ENCODE measurements around the gene TMX4. TPM values are rescaled to one million over a fixed set of nuclear protein-coding genes. Genes with fewer than 3 reads are reported as not detected.
"Not testable (repeated sequence)": the region's sequence is repeated elsewhere in the genome, so short reads cannot be mapped to it uniquely, and the experiment has no call there.

Gene TMX4
- total RNA-seq, 2 donors from 2014 or later: 58.8 to 66.3 TPM

DNA sequence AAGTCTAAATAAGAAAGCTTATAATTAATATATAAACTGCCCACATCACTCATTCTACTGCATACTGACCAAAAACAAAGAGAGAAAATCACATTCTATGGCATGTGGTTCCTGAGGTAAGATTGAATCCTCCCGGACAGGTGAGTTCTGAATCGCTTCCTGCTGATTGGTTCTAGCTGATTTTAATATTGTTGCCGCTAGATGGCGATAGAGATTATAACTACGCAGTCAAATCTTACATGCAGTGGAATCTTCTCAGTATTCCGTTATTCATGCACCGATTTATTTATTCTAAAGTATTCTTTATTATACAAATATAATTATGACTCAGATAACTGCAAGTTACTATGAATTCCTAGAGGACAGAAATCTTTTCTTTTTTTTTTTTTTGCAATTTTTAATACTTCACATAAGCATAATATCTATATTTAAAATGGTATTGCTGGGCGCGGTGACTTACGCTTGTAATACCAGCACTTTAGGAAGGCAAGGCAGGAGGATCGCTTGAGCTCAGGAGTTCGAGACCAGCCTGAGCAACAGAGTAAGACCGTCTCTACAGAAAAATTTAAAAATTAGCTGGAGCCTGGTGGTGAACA lies 24.2 kb upstream of the TMX4 start:
- H3K9me3 ChIP-seq (ENCODE audit: control insufficient read depth, low read length, poor library complexity, severe bottlenecking): no peaks in the 10 kb centered on the region
- H3K36me3 Mint-ChIP-seq (ENCODE audit: low read depth): peaks cover 3% of the 10 kb centered on the region
- H3K27me3 Mint-ChIP-seq: peaks cover 16% of the 10 kb centered on the region
- H3K4me3 Mint-ChIP-seq: no peak overlapping the region
- ATAC-seq (peak; percentile 91), DNase-seq (peak in 1 of 3 donors; percentile 9)
- no peak overlapping the region for H3K27ac Mint-ChIP-seq
- H3K4me1 Mint-ChIP-seq: peaks cover 2% of the 10 kb centered on the region

DNA sequence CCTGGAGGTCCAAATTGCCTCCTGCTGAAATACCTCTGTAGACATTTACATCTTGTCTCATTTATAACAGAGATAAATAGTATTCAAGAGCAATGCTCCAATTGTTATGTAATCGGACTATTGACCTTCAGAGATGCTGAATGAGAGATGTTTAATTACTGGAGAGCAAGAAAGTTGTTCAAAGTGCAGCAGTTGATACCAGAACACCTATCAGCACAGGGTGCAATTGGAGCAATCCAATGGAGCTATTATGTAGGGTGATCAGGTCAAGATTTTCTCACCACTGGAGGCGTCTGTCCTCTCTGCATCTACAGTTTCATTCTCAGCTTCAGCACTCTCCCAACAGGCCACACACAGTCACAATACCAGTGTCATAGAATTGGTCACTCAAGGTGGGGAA lies 19.5 kb upstream of the TMX4 start:
- ATAC-seq (no peak), DNase-seq (no peak)
- H3K4me1 Mint-ChIP-seq: peaks cover 4% of the 10 kb centered on the region
- no peaks in the 10 kb centered on the region for H3K27me3 Mint-ChIP-seq
- no peak overlapping the region for H3K27ac Mint-ChIP-seq
- H3K36me3 Mint-ChIP-seq (ENCODE audit: low read depth): peaks cover 2% of the 10 kb centered on the region
- H3K9me3 ChIP-seq (ENCODE audit: control insufficient read depth, low read length, poor library complexity, severe bottlenecking): no peaks in the 10 kb centered on the region
- H3K4me3 Mint-ChIP-seq: no peak overlapping the region

DNA sequence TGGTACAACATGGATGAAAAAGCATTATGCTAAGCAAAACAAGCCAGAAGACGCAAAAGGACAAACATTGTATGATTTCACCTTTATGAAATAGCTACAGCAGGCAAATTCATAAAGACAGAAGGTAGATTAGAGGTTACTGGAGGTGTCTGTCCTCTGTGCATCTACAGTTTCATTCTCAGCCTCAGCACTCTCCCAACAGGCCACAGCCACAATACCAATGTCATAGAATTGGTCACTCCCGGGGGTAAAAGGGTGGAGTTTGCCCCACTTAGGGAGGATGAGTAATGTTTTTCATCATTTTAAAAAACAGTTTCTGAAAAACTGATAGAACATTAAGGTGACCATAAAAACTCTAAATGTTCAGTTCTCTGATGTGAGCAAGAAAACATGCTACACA lies 17.2 kb upstream of the TMX4 start:
- no peaks in the 10 kb centered on the region for H3K9me3 ChIP-seq (ENCODE audit: control insufficient read depth, low read length, poor library complexity, severe bottlenecking)
- H3K4me3 Mint-ChIP-seq: no peak overlapping the region
- DNase-seq (no peak), ATAC-seq (no peak)
- peaks cover 2% of the 10 kb centered on the region for H3K4me1 Mint-ChIP-seq
- no peak overlapping the region for H3K27ac Mint-ChIP-seq
- peaks cover 2% of the 10 kb centered on the region for H3K36me3 Mint-ChIP-seq (ENCODE audit: low read depth)
- no peaks in the 10 kb centered on the region for H3K27me3 Mint-ChIP-seq

DNA sequence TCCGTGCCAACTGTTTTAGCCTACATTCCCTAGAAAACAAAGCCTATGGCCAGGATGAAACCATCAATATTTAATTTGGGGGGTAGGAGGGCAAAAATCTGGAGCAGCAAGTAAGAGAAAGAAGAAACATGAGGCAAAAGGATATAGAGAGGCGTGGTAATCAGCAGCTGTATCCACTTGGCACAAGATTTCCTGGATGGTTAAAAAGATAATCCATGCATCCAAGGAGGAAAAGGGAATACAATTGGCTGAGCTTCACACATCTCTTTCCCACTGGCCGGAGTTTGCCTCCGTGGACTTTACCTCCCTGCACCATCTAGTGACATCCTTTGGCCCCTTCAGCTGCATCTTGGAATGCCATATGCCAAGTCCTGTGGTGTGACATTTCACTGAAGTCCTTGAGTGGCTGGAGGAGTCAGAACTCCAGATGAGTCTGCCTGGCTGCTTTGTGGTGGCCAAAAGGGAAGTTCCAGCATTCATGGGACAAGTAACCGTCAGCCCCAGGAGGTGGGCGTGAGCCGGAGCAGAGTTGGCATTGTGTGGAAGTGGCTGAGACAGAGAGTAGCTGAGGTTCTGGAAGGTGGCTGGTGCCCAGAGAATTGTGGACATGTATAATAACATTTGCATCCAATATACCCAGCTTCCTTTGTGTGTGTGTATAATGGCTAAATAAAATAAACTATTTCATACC lies 13.7 kb upstream of the TMX4 start:
- Mint-ChIP-seq H3K4me3 (no peak overlapping the region), H3K27ac (no peak overlapping the region), H3K36me3 (ENCODE audit: low read depth) (peaks cover 2% of the 10 kb centered on the region), H3K4me1 (peaks cover 4% of the 10 kb centered on the region), H3K27me3 (no peaks in the 10 kb centered on the region)
- DNase-seq (no peak), ATAC-seq (no peak)
- no peaks in the 10 kb centered on the region for H3K9me3 ChIP-seq (ENCODE audit: control insufficient read depth, low read length, poor library complexity, severe bottlenecking)

DNA sequence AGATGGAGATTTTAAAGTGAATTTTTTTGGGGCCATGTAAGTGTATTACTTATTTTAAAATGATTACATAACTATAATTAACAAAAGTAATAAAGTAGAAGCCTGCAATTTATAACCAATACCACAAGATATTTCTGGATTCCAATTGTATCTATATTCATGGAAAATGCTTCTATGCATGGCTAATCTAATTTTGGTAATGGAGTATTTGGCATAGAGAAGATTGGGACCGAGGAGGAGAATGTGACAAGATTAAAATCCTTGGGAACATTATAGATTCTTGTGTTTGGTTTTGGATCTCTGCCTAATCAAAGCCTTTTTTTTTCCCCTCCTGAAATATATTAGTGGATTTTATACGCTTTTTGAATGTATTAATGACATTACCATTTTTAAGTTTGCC lies 12.9 kb upstream of the TMX4 start:
- H3K36me3 Mint-ChIP-seq (ENCODE audit: low read depth): peaks cover 2% of the 10 kb centered on the region
- no peaks in the 10 kb centered on the region for H3K9me3 ChIP-seq (ENCODE audit: control insufficient read depth, low read length, poor library complexity, severe bottlenecking)
- H3K4me1 Mint-ChIP-seq: peaks cover 4% of the 10 kb centered on the region
- no peak overlapping the region for H3K27ac Mint-ChIP-seq
- no peaks in the 10 kb centered on the region for H3K27me3 Mint-ChIP-seq
- no peak for ATAC-seq
- no peak for DNase-seq
- H3K4me3 Mint-ChIP-seq: no peak overlapping the region

DNA sequence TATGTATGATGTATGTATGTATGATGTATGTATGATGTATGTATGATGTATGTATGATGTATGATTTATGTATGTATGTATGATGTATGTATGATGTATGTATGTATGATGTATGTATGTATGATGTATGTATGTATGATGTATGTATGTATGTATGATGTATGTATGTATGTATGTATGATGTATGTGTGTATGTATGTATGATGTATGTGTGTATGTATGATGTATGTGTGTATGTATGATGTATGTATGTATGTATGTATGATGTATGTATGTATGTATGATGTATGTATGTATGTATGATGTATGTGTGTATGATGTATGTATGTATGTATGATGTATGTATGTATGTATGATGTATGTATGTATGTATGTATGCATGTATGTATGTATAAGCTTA lies 12.0 kb upstream of the TMX4 start:
- not testable (repeated sequence) for H3K4me3 Mint-ChIP-seq; H3K4me1 Mint-ChIP-seq; H3K9me3 ChIP-seq (ENCODE audit: control insufficient read depth, low read length, poor library complexity, severe bottlenecking); ATAC-seq; DNase-seq; H3K27me3 Mint-ChIP-seq; H3K36me3 Mint-ChIP-seq (ENCODE audit: low read depth); H3K27ac Mint-ChIP-seq

DNA sequence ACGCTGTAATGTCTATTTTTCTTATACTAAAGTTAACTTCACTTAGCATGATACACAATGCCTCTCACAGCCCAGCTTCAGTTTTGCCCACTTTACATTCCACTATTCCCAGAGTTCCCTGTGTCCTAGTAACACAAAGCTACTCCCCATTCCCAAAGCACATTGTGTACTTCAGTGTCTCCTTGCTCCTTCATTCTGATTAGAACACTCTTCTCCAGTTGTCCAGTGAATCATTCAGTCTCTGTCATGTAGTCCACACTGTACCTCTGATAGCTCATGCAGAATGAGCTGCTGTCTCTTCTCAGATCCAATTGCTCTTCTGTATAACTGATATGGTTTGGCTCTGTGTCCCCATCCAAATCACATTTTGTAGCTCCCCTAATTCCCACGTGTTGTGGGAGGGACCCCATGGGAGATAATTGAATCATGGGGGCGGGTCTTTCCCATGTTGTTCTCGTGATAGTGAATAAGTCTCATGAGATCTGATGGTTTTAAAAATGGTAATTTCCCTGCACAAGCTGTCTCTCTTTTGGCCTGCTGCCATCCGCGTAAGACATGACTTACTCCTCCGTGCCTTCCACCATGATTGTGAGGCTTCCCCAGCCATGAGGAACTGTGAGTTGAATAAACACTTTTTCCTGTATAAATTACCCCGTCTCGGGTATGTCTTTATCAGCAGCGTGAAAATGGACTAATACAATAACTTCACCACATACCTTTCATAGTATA lies 2.1 kb upstream of the TMX4 start:
- no peak for DNase-seq
- Mint-ChIP-seq H3K36me3 (ENCODE audit: low read depth) (no peaks in the 10 kb centered on the region), H3K27me3 (no peaks in the 10 kb centered on the region), H3K4me1 (peaks cover 13% of the 10 kb centered on the region), H3K4me3 (no peak overlapping the region), H3K27ac (no peak overlapping the region)
- H3K9me3 ChIP-seq (ENCODE audit: control insufficient read depth, low read length, poor library complexity, severe bottlenecking): no peaks in the 10 kb centered on the region
- no peak for ATAC-seq

DNA sequence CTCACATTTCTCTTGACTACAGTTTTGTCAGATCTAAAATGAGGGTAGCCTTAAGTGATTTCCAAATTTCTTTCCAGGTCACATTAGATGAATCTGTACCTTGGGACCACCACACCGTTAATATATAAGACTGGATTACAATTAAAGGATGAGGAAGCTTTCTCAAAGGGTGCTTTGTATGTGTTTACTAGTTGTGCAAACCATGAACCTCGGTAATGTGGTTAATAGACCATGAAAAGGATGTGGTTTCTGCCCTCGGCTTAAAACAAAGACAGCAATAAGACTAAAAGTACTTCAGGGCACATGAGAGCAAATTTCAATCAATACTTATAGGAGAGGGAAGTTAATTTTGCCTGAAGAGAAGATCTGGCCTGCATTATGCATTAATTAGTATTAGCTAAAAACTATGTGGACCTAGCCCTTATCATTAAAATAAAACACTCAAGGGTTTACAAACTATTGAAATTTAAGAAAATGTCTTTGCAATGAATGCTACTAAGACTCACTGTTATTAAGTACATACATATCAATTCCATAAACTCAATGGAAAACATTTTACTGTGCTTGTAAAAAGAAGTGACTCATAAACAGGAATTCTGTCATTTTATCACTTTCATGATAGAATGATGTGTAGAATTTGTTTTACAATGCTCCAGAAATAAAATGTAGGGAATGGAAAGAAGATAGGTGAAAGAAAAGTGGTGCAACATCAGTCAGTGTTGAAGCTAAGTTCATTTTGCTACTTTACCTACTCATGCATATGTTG lies 936 bp upstream of the TMX4 start:
- H3K36me3 Mint-ChIP-seq (ENCODE audit: low read depth): no peaks in the 10 kb centered on the region
- peaks cover 18% of the 10 kb centered on the region for H3K4me1 Mint-ChIP-seq
- no peaks in the 10 kb centered on the region for H3K27me3 Mint-ChIP-seq
- no peak overlapping the region for H3K27ac Mint-ChIP-seq
- peak; percentile 43 for ATAC-seq
- H3K4me3 Mint-ChIP-seq: no peak overlapping the region
- no peaks in the 10 kb centered on the region for H3K9me3 ChIP-seq (ENCODE audit: control insufficient read depth, low read length, poor library complexity, severe bottlenecking)
- no peak for DNase-seq

DNA sequence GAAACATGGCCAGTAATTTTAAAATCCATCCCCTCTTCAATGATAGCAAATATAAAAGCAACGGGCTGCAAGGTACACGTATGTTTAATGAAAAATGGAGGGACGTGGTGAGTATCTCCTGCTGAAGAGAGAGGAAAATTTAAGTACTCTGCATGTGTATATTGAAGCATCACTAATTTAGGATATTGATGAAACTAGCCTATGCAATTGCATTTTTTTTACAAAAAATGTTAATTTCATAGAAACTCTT lies 362 bp upstream of the TMX4 start:
- Mint-ChIP-seq H3K4me1 (peaks cover 21% of the 10 kb centered on the region), H3K36me3 (ENCODE audit: low read depth) (peaks cover 2% of the 10 kb centered on the region), H3K4me3 (no peak overlapping the region), H3K27ac (no peak overlapping the region), H3K27me3 (no peaks in the 10 kb centered on the region)
- no peak for DNase-seq
- no peaks in the 10 kb centered on the region for H3K9me3 ChIP-seq (ENCODE audit: control insufficient read depth, low read length, poor library complexity, severe bottlenecking)
- ATAC-seq: peak; percentile 39

DNA sequence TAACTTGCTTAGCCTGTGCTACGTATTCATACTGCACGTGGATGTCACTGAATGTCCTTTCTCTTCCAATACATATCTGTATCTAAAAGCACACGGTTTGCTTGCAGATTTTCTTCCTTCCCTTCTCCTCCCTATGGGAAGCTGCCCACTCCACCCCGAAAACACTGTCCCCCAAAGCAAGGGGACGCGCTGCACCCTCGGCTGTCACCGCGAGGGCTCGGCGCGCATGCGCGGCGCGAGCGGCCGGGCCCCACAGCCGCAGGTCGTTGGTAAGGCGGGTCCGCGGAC lies 659 bp downstream of the TMX4 start:
- DNase-seq (peak in 2 of 3 donors; percentile 62 to 64), ATAC-seq (peak; percentile 68)
- no peak overlapping the region for H3K27ac Mint-ChIP-seq
- H3K4me1 Mint-ChIP-seq: peaks cover 28% of the 10 kb centered on the region
- peaks cover 5% of the 10 kb centered on the region for H3K36me3 Mint-ChIP-seq (ENCODE audit: low read depth)
- no peaks in the 10 kb centered on the region for H3K27me3 Mint-ChIP-seq
- peak overlapping the region; percentile 93 for H3K4me3 Mint-ChIP-seq
- no peaks in the 10 kb centered on the region for H3K9me3 ChIP-seq (ENCODE audit: control insufficient read depth, low read length, poor library complexity, severe bottlenecking)

DNA sequence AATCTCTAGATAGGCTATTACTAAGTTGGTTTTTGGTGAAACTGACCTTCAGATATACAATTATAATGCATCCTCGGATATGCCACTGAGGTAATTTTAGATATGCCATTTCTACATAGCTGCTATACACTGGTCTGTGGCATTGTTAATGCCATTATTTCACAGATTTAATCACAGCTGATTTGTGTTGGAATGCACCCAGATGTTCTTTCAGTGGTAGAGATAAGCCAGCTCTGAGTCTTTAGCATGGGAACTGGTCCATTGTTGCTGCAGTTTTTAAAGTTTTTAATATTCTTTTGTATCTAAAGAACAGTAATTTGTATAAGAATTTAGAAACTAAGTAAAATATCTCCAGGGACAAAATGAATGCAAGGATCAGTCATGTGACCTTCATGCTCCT lies 6.8 kb downstream of the TMX4 start:
- no peaks in the 10 kb centered on the region for H3K9me3 ChIP-seq (ENCODE audit: control insufficient read depth, low read length, poor library complexity, severe bottlenecking)
- peaks cover 30% of the 10 kb centered on the region for H3K4me1 Mint-ChIP-seq
- no peak overlapping the region for H3K27ac Mint-ChIP-seq
- H3K36me3 Mint-ChIP-seq (ENCODE audit: low read depth): peaks cover 6% of the 10 kb centered on the region
- DNase-seq (no peak), ATAC-seq (no peak)
- H3K4me3 Mint-ChIP-seq: no peak overlapping the region
- H3K27me3 Mint-ChIP-seq: no peaks in the 10 kb centered on the region

DNA sequence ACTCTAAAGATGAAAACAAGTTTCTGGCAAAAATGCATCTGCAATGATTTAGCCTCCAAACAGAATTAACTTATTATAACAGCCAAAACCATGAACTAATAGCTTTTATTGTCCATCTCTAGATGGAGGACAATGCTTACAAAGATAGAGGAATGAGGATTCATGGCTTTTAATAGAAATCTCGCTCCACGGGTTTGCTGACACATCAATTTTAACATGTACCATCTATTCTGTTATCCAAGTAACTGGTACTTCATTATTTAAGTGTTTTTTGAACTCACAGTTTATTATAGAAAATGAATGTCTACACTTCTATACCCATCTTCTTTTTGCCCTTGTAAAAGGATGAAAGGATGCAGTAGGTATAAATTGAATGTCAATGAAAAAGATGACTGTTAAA lies 10.8 kb downstream of the TMX4 start:
- Mint-ChIP-seq H3K4me1 (peaks cover 29% of the 10 kb centered on the region), H3K36me3 (ENCODE audit: low read depth) (peaks cover 9% of the 10 kb centered on the region), H3K27me3 (no peaks in the 10 kb centered on the region), H3K4me3 (no peak overlapping the region), H3K27ac (no peak overlapping the region)
- no peaks in the 10 kb centered on the region for H3K9me3 ChIP-seq (ENCODE audit: control insufficient read depth, low read length, poor library complexity, severe bottlenecking)
- DNase-seq (no peak), ATAC-seq (no peak)

DNA sequence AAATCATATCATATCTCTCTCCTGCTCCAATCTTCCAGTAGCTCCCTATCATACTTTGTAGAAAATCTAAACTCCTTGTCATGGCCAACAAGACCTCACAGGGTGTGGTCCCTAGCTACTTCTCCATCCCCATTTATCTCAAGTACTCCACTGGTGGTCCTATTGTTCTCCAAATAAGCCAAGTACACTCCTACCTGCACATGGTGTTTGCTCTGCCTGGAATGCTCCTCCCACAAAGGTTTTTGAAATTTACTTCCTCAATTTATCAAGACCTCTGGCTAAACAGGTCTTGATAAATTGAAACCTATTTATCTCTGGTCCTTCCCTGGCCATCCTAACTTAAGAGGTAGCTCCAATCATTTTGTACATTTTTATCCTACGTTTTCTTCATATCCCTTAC lies 12.1 kb downstream of the TMX4 start:
- Mint-ChIP-seq H3K27me3 (no peaks in the 10 kb centered on the region), H3K36me3 (ENCODE audit: low read depth) (peaks cover 9% of the 10 kb centered on the region), H3K4me1 (peaks cover 27% of the 10 kb centered on the region), H3K27ac (peak overlapping the region; percentile 2), H3K4me3 (no peak overlapping the region)
- DNase-seq: no peak
- ATAC-seq: no peak
- no peaks in the 10 kb centered on the region for H3K9me3 ChIP-seq (ENCODE audit: control insufficient read depth, low read length, poor library complexity, severe bottlenecking)
